Measurements from ENCODE around the gene GTPBP4.
"Not testable (repeated sequence)": the region's sequence is repeated elsewhere in the genome, so short reads cannot be mapped to it uniquely, and the experiment has no call there.

GTPBP4 gene

DNA sequence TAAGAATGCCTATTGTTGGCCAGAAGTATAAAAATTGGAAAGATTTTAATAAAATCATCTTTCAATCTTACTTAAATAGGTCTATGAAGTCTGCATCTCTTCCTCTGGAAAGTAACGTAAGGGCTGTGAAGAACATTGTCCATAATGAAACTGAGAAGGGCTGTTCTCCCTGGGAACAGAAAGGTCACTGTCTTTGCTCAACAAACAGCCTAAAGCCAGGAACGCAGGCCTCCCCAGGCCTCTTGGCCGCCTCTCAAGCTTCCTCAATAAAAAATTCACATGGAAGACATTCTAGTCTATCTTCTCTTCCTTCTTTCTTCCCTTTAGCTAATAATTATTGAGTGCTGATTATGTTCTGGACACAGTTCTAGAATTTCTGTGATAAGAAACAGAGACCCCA lies 46.5 kb downstream of the GTPBP4 start:
- no peak for DNase-seq

DNA sequence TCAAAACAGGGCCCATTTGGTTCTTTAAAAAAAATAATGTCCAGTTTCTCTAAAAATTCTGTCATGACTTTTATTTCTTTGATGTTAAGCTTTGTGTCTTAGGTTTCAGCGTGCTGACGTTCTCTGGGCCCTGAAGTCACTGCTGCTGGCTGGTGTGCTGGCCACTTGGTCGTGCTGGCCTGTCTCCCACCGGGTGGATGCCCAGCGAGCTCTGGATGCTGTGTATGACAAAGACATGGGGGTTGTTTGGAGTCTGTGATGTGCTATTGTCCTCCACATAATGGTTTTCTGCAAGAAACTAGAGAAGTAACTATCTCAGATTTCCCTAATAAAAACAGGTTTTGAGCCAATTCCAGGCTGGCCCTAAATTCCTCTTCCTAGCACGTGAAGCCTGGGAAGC lies 47.0 kb downstream of the GTPBP4 start:
- no peak for DNase-seq

DNA sequence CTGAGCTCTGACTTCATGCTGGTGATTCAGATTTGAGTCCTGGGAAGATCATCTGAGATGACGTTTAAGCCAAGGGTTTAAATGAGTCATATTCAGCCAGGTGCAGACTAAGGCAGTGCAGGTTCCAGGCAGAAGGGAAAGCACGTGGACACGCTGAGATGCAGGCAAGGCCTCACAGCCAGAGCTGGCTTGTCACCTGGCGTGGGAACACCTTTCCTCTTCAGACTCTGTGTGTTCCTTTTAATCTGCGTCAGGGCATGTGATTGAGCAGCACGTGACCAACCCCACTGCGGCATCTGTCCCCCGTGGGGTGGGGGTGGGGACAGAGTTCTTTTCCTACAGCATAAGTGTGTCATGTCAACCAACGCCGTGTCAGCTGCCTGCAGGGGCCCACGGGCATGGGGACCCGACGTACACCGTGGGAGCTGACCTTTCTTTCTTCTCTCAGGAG lies 48.1 kb downstream of the GTPBP4 start:
- no peak for DNase-seq

DNA sequence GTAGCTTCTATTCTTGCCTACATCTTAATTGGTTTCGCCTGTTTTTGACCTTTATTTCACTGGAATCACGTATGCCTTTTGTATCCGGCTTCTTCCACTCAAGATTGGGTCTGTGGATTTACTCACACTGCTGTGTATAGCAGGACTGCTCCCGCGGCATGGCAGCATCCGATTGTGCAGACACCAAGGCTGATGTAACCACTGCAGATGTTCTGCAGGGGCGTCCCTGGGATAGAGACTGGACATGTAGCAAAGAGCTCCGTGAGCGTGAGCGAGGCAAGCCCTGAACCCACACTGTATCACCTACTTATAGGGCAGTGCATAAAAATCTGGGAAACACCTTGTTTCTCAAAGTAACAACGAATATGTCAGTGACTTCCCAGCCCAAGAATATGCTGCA lies 48.9 kb downstream of the GTPBP4 start:
- DNase-seq = no peak

DNA sequence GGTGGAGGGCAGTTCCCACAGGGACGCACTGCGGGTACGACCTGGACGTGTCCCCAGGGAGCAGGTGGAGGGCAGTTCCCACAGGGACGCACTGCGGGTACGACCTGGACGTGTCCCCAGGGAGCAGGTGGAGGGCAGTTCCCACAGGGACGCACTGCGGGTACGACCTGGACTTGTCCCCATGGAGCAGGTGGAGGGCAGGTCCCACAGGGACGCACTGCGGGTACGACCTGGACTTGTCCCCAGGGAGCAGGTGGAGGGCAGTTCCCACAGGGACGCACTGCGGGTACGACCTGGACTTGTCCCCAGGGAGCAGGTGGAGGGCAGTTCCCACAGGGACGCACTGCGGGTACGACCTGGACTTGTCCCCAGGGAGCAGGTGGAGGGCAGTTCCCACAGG lies 50.5 kb downstream of the GTPBP4 start:
- not testable (repeated sequence) for DNase-seq

DNA sequence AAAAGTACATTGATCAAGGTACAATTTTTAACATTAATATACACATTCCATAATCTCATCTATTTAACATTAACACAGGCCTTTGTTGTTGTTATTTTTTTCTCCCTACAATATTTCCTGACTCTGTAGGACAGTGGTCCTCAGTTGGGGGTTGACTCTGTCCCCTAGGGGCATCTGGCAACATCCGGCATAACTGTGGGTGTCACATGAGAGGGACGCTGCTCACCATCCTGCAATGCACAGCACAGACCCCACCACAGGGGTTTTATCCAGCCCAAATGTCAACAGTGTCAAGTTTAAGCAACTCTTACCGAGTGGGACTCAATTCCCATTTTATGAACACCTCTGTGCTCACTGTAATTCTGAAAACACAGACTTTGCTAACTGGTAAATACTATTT lies 51.9 kb downstream of the GTPBP4 start:
- no peak for DNase-seq

DNA sequence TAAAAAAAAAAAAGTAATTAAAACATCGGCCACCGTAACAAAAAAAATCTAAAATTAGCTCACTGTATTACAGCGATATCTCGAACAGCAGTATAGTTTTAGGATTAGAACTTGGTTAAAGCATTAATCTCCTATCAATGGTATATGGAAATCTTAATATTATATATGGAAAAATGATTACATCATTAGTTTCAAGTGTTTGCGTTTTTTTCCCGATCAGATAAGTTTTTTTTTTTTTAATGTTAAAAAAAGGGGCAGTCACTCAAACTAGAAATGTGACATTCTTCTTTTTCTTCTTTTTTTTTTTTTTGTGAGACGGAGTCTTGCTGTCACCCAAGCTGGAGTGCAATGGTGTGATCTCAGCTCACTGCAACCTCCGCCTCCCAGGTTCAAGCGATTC lies 53.3 kb downstream of the GTPBP4 start:
- no peak for DNase-seq

DNA sequence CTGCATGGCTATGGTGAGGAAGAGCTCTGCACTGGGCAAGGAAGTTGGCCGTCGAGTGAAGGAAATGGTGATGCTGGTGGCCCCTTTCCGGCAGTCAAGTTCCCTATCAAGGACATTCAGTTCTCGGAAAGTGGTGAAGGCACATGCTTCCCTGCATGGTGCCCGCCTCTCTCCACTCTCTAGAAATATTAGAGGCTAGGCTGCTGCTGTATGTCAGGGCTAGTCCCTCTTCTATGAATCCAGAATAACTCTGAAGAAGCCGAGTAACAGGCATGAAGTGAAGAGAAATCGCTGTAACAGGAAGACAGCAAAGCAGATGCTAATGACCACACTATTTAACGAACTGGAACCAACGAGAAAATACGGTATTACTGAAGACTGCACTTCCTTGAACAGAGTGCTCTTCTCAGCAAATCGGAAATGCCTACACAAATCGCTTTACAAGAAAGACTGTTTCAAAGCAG lies 55.3 kb downstream of the GTPBP4 start:
- DNase-seq = no peak

DNA sequence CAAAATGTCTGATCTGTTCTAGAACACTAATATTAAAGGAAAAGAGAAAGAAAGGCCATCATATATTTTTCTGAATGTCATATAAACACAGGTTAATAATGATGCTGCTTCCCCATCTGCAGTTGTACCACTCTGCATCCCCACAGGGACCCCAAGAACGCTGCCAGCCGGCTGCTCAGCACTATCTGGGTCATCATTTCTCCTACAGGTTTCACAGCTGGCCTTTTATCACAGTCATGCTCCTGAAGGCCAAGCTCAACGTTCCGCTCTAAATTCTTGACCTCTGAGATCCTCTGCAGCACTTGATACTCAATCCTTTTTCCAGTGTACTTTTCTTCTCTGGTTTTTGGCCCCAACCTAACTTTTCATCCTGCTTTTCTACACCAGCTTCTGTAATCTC lies 55.9 kb downstream of the GTPBP4 start:
- DNase-seq = no peak

DNA sequence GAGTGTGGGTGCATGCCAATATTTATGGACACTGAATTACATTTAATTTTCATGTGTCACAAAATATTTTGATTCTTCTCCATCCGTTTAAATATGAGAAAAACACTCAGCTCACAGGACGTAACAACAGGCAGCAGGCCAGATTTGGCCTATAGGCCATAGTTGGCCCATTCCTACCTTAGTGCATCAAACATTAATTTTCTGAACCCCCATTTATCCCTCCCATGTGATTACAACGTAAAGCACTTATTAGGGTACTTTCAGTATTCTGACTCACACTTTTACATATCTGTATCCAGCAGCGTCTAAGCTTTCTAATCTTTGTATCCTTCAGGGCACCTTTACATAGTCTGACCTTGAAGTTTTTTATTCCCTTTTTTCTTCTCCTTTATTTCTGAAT lies 56.7 kb downstream of the GTPBP4 start:
- no peak for DNase-seq

DNA sequence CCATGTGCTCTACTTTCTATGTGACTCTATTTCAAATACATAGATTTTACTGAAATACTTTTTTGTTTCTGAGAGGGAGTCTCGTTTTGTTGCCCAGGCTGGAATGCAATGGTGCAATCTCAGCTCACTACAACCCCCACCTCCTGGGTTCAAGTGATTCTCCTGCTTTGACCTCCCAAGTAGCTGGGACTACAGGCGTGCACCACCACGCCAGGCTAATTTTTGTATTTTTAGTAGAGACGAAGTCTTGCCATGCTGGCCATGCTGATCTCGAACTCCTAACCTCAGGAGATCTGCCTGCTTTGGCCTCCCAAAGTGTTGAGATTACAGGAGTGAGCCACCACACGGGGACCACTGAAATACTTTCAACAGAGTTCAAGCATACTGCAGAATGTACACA lies 57.2 kb downstream of the GTPBP4 start:
- DNase-seq = no peak

DNA sequence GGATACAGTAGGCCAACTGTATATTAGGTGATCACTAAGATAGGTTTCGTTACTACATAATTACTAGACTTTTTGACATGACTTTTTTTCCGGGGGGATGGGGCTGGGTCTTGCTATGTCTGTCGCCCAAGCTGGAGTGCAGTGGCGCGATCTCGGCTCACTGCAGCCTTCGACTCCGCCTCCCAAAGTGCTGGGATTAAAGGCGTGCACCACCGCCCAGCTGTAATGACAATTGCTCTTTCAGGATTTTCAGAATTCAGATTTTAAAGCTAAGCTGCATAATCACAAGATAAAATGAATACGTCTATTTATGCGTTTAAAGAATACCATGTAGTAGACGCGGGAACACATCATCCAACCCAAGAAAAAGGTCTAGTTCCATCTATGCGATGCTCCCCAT lies 59.7 kb downstream of the GTPBP4 start:
- DNase-seq = no peak

DNA sequence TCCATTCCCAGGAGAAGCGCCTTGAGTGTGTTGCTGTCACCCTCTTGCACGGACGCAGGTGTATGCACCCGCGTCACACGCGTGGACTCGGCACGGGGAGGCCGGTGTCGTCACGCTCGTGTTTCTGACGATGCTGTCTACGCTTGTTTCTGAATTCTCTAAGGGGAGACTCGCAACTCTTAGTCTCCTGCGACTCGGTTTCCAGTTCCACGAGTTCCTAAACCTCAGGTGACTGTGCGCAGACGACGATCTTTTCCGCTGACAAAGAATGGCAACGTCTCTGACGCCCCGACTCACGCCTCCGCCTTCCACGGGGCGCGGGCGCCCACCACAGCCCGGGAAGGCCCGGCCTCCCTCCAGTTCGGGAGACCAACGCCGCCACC lies 60.1 kb downstream of the GTPBP4 start:
- DNase-seq = peak; percentile 42

DNA sequence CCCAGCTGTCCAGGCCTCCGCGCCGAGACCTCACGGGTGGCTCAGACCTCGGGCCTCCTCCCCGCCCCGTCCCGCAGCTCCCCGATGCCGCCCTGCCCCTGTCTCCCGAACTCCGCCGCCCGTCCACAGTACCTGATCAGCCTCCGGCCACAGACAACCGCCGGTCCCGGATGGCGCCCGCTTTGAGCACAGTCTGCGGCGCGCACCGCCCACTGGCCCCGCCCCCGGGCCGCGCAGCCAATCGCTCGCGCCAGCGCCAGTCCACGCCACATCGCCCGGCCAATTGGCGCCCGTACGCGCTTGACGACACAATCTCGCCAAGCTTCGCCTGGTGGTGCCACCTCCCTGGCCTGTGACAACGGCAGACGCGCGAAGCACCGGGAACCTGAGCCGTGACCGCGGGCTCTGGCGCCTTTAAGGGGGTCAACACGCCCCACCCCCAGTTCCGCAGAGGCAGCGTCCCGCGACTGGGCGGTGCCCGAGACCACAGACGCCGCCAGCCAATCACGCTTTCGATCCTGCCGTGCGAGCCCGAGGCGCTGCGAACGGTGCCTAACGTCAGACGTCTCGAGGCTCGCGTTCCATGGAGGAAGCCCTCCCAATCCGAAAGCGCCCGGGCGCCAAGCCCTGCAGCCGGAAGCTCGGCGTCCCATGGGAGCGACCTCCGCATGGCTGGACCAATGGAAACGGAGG lies 60.6 kb downstream of the GTPBP4 start, which contains the start of gene IDI1:
Gene IDI1 (minus strand): TSS at position 388 of the 693 bp plus-strand sequence. CDS start 116 bp downstream, at position 272.
- DNase-seq = peak; percentile 94

DNA sequence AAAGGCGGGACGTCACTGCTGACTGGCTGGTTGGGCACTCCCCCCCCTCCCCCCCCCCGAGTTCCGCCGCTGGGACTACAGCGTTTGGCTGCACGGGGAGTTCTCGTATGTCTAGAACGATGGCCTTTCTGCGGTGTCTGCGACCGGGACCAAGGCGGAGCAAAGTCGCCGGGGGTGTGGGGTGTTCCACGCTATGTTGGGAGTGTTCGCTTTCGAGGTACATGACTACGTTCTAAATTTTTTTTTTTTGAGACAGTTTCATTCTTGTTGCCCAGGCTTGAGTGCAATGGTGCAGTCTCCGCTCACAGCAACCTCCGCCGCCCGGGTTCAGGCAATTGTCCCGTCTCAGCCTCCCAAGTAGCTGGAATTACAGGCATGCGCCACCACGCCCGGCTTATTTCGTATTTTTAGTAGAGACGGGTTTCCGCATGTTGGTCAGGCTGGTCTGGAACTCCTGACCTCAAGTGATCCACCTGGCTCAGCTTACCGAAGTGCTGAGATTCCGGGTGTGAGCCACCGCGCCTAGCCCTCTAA lies 61.3 kb downstream of the GTPBP4 start:
- no peak for DNase-seq

DNA sequence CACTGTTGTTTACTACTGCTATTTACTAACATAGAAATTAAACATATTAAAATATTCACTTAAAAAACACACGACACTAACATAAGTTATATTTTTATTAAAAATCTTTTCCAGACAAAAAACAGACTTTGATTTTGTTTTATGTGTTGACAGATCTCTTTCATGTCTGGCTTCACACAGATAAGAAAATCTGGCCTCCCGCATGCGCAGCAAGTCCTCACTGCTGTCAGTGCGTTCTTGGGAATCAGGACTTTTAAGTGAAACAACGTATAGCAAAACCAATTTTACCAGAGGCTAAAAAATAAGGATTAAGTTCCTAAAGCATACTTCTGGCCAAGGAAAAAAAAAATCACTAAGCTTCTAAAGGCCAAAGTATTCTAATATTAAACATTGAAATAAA lies 61.9 kb downstream of the GTPBP4 start:
- no peak for DNase-seq

DNA sequence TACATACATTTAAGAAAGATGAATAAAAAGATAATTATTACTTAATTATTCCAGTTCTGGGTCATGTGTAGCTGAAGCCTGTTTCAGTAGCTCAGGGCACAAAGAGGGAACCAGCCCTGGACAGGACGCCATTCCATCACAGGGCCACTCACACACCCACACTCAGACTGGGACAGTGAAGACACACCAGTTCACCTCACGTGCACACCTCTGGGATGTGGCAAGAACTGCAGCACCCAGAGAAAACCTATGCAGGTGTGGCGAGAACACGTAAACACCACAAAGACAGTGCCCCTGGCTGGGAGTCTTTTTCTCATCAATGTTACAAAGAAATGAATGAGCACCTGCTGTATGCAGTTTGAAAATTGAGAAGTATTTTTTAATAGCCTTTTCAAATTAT lies 62.3 kb downstream of the GTPBP4 start:
- DNase-seq = peak; percentile 1

DNA sequence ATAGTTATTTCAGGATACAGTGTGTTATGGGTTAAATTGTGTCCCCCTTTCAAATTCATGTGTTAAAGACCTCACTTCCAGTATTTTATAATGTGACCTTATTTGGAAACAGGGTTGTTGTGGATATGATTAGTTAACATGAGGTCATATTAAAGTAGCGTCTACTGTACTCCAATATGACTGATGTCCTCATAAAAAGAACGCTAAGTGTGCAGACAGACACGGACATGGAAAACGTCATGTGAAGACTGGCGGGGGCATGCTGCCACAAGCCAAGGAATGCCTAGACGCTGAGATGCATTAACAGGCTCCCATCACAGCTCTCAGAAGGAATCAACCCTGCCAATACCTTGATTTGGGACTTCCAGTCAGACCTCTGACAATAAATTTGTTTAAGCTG lies 66.5 kb downstream of the GTPBP4 start:
- DNase-seq = no peak

DNA sequence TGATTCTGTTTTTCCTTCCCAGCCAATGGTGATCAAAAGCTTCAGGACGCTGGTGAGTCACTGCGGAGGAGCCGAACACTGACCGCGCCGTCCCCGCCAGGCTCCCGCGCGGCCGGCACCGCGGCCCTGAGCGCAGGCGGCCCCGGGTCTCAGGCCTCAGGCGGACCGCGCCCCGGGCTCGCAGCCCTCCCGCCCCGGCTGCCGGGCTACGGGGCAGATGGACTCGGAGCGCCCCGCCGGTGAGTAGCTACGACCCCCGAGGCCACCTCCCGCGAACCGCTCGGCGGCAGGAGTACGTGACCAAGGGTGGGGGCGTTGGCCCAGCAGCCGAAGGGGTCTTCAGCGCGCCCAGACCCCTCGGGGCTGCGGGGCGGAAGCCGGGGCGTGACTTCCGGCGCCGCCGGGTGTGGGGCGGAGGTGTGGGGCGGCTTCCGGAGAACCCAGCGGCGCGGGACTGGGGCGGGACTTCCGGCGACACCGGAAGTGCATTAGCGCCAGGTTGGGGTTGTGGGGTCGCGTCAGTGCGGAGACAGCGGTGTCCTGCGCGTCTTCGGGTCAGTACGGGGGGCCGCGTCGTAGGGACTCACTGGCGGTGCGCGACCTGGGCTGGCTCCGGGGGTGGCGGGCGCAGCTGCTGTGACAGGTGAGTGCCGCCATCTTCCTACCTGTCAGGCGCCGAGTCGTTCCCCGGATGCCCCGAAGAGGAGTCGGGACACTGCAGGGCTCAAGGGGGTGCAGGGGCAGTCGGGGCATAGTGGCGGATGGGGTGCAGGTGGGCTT lies 68.3 kb downstream of the GTPBP4 start, which contains the start of gene WDR37:
Gene WDR37 (plus strand): TSS at position 60 of the 780 bp plus-strand sequence. CDS start 15,771 bp downstream, outside the sequence.
- peak; percentile 50 for DNase-seq

DNA sequence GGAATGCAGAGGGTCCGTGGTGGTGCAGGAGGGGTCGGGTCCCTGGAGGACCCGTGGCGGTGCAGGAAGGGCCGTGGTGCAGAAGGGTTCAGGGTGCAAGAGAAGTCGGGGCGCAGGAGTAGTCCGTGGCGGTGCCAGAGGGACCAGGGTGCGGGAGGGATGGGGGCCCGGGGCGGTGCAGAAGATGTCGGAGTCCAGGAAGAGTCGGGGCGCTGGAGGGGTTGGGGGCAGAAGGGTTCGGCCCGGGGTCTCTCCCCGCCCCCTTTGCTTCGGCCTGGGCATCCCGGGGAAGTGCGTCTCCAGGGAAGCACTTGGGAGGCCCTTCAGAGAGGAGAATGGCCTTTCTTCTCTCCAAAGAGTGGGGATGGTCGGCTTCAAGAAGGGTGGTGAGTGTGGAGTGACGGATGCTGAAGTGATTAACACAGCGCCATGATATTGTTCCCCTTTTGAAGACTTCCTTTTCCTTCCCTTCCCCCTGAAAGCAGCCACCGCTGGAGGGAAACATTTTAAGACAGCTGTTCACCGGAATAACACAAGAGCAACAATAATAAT lies 68.9 kb downstream of the GTPBP4 start:
- no peak for DNase-seq

DNA sequence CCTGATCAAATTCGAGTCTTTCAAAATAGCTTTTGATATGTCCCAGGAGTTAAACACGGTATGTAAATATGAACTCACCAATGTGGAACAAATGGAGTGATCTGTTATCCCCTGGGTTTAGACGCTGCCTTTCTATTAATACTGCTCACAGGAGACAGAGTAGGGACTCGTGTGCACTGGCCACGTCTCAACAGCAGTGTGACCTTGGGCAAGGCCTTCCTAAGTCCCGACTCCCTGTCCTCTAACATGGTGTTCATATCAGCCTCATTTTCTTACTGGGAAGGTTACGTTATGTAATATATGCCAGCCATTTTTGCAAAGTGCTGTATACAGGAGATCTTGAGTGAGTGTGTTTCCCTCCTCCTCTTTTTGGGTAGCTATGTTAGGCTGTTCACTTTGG lies 69.8 kb downstream of the GTPBP4 start:
- DNase-seq = no peak

DNA sequence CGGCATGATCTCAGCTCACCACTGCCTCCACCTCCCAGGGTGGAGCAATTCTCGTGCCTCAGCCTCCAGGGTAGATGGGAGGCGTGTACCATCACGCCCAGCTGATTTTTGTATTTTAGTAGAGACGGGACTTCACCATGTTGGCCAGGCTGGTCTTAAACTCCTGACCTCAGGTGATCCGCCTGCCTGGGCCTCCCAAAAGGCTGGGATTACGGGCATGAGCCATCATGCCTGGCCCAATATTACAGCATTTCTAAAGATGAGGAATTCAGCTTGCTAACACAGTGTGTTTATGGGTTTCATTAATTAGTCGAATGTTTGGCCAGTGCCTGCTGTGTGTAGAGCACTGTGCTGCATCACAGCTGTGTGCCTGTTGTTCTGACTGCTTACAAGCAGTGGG lies 71.7 kb downstream of the GTPBP4 start:
- no peak for DNase-seq

DNA sequence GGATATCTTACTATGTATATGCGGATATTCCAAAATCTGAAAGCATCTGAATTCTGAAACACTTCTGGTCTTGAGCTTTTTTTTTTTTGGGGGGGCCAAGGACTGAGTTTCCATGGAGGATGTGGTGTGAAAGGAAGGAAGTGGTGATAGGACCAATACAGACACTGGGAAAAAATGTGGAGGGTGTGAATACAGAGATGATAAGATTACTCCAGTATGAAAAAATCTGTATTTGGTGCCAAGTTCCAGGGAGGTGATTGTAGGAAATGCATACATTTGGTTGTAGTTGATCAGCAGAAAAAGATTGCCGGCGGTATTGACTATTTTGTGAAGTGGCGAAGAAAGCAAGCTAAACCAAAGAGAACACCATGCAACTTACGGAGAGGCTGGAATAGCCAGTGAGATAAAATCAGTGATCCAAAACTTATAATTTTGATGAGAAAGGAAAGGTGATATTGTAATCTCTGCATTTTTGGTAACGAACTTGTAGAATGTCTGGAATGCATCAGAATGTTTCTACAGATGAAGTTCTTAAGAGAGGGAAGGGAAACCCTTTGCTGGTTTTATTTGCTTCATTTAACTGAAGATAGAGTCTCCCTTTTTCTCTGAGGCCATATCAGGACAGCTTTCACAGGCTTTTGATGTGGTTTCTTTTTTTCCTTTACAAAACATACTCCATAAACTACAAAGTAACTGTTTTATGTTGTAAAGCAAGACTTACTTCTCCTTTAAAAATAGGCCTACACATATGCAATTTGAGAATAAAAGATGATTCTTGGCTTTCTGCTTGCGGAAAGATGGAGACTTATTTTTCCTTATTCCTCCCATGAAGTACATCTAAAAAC lies 73.9 kb downstream of the GTPBP4 start:
- DNase-seq = no peak
